IMR-90 (cell line): ENCODE results near the gene ETV7. TPM values are rescaled to one million over a fixed set of nuclear protein-coding genes. Genes with fewer than 3 reads are reported as not detected.

Experiments used
- ATAC-seq: fragments of 200-7000 bp; cut with Tn5 transposase; 2 replicates; pipeline ENCODE4 v1.9.1; 2020; ENCODE audit warnings: low read depth, mild to moderate bottlenecking, moderate library complexity
- BruUV-seq: library from RNA; stranded (reverse); fragments of 400-500 nt; replicated peaks from 2 replicates; lab custom pipeline; 2021; lab: Mats Ljungman, UMichigan
- CTCF ChIA-PET: fragments of 300-600 bp; formaldehyde crosslinking; extraction: SDS; loops from one replicate; lab custom pipeline; 2021; ENCODE audit warnings: antibody characterized with exemption; lab: Yijun Ruan, JAX
- POLR2A ChIA-PET: fragments of 300-600 bp; sonication (Branson Sonifier 250); formaldehyde crosslinking; loops from one replicate; lab custom pipeline; 2022; ENCODE audit warnings: antibody characterized with exemption; ENCODE audit not compliant: unreplicated experiment; lab: Charles Lee
- DNase-seq: peaks from one replicate; pipeline ENCODE4 v3.0.0; 2013
- H2AFZ ChIP-seq: replicated peaks from 2 replicates; pipeline ENCODE3; 2013; ENCODE audit warnings: low read length, mild to moderate bottlenecking; ENCODE audit not compliant: poor library complexity
- H2AK5ac ChIP-seq: 2 replicates; pipeline ENCODE4 v1.6.1; 2013; ENCODE audit warnings: low read depth, low read length, inconsistent platforms
- H2AK9ac ChIP-seq: replicated peaks from 2 replicates; pipeline ENCODE3; 2013; ENCODE audit warnings: mild to moderate bottlenecking, low read depth, low read length, moderate library complexity; ENCODE audit not compliant: poor library complexity
- H2BK120ac ChIP-seq: 2 replicates; pipeline ENCODE4 v1.6.1; 2013; ENCODE audit warnings: low read depth, low read length, inconsistent platforms
- H2BK15ac ChIP-seq: 3 replicates; pipeline ENCODE4 v1.6.1; 2013; ENCODE audit warnings: low read depth, low read length, inconsistent platforms
- H2BK20ac ChIP-seq: 2 replicates; pipeline ENCODE4 v1.6.1; 2013; ENCODE audit warnings: low read depth, mild to moderate bottlenecking, inconsistent platforms, low read length, moderate library complexity
- H2BK5ac ChIP-seq: 2 replicates; pipeline ENCODE4 v1.6.1; 2013; ENCODE audit warnings: mild to moderate bottlenecking, low read depth, low read length, inconsistent platforms; ENCODE audit not compliant: poor library complexity, severe bottlenecking
- H3K14ac ChIP-seq: replicated peaks from 2 replicates; pipeline ENCODE4 v1.6.1; 2013; ENCODE audit warnings: low read depth, low read length, inconsistent platforms
- H3K18ac ChIP-seq: 2 replicates; pipeline ENCODE4 v1.6.1; 2013; ENCODE audit warnings: low read depth, low read length, control low read depth
- H3K23ac ChIP-seq: 2 replicates; pipeline ENCODE4 v1.6.1; 2013; ENCODE audit warnings: low read depth, low read length, inconsistent platforms
- H3K27ac ChIP-seq: 2 replicates; pipeline ENCODE4 v1.5.1; 2013; ENCODE audit warnings: mild to moderate bottlenecking, control low read depth, low read length; ENCODE audit not compliant: insufficient read depth
- H3K27me3 ChIP-seq: 2 replicates; pipeline ENCODE4 v1.6.1; 2013; ENCODE audit warnings: low read length; ENCODE audit not compliant: control insufficient read depth, insufficient read depth
- H3K36me3 ChIP-seq: 2 replicates; pipeline ENCODE4 v1.6.1; 2013; ENCODE audit warnings: low read length, mixed read lengths; ENCODE audit not compliant: control insufficient read depth, insufficient read depth
- H3K4ac ChIP-seq: 2 replicates; pipeline ENCODE4 v1.6.1; 2013; ENCODE audit warnings: low read depth, low read length, inconsistent platforms
- H3K4me1 ChIP-seq: 2 replicates; pipeline ENCODE4 v1.6.1; 2013; ENCODE audit warnings: low read length, mixed read lengths; ENCODE audit not compliant: control insufficient read depth, insufficient read depth
- H3K4me2 ChIP-seq: 2 replicates; pipeline ENCODE4 v1.6.1; 2013; ENCODE audit warnings: low read depth, mild to moderate bottlenecking, control low read depth, low read length, moderate library complexity
- H3K4me3 ChIP-seq: 2 replicates; pipeline ENCODE4 v1.5.1; 2013; ENCODE audit warnings: low read depth, mild to moderate bottlenecking, control low read depth, low read length, moderate library complexity; ENCODE audit not compliant: insufficient read depth
- H3K56ac ChIP-seq: 2 replicates; pipeline ENCODE4 v1.6.1; 2013; ENCODE audit warnings: low read length, inconsistent platforms; ENCODE audit not compliant: insufficient read depth; ENCODE audit errors: extremely low read depth
- H3K79me1 ChIP-seq, 2 experiments: 2 replicates each; pipeline ENCODE4 v1.6.1; 2013; ENCODE audit warnings: low read length in 2 of 2, inconsistent platforms in 1 of 2, low read depth in 1 of 2
- H3K9ac ChIP-seq: 2 replicates; pipeline ENCODE4 v1.6.1; 2013; ENCODE audit warnings: low read depth, low read length, control low read depth
- H3K9me1 ChIP-seq: 2 replicates; pipeline ENCODE4 v1.6.1; 2013; ENCODE audit warnings: low read length, inconsistent platforms; ENCODE audit not compliant: insufficient read depth
- H3K9me3 ChIP-seq: 2 replicates; pipeline ENCODE4 v1.6.1; 2013; ENCODE audit warnings: low read length; ENCODE audit not compliant: control insufficient read depth, insufficient read depth
- H4K20me1 ChIP-seq: 2 replicates; pipeline ENCODE4 v1.6.1; 2013; ENCODE audit warnings: low read length, inconsistent platforms; ENCODE audit not compliant: insufficient read depth
- H4K5ac ChIP-seq: 2 replicates; pipeline ENCODE4 v1.6.1; 2013; ENCODE audit warnings: mild to moderate bottlenecking, low read depth, low read length, control low read depth
- H4K8ac ChIP-seq, 2 experiments: 2 replicates each; pipeline ENCODE4 v1.6.1; 2013; ENCODE audit warnings: low read depth in 2 of 2, low read length in 2 of 2, control low read depth in 1 of 2, inconsistent platforms in 1 of 2
- H4K91ac ChIP-seq: 2 replicates; pipeline ENCODE4 v1.6.1; 2013; ENCODE audit warnings: low read depth, low read length, inconsistent platforms; ENCODE audit not compliant: insufficient read depth
- BHLHE40 ChIP-seq: fragments of 150-350 bp; IDR thresholded peaks from 2 replicates; pipeline ENCODE4 v1.6.1; 2016; ENCODE audit warnings: mild to moderate bottlenecking, low read depth, low read length
- CEBPB ChIP-seq: IDR thresholded peaks from 2 replicates; pipeline ENCODE4 v1.6.1; 2012; ENCODE audit warnings: low read depth, low read length, improper control_type of control experiment
- CHD1 ChIP-seq: IDR thresholded peaks from 2 replicates; pipeline ENCODE4 v1.6.1; 2012; ENCODE audit warnings: low read depth, low read length, improper control_type of control experiment
- FOS ChIP-seq: fragments of 150-350 bp; IDR thresholded peaks from 2 replicates; pipeline ENCODE4 v1.6.1; 2016; ENCODE audit warnings: low read depth, low read length
- MAFK ChIP-seq: IDR thresholded peaks from 2 replicates; pipeline ENCODE4 v1.6.1; 2012; ENCODE audit warnings: low read depth, low read length, improper control_type of control experiment
- MAZ ChIP-seq: IDR thresholded peaks from 2 replicates; pipeline ENCODE4 v1.6.1; 2012; ENCODE audit warnings: low read depth, mild to moderate bottlenecking, low read length, improper control_type of control experiment, moderate library complexity, borderline replicate concordance
- MXI1 ChIP-seq: IDR thresholded peaks from 2 replicates; pipeline ENCODE4 v1.6.1; 2012; ENCODE audit warnings: low read depth, mild to moderate bottlenecking, low read length, moderate library complexity, borderline replicate concordance
- NFE2L2 ChIP-seq: fragments of 150-350 bp; IDR thresholded peaks from 2 replicates; pipeline ENCODE4 v1.6.1; 2016; ENCODE audit warnings: low read depth, mild to moderate bottlenecking, low read length
- POLR2A ChIP-seq: IDR thresholded peaks from 2 replicates; pipeline ENCODE4 v1.6.1; 2012; ENCODE audit warnings: mild to moderate bottlenecking, low read depth, low read length
- RAD21 ChIP-seq: IDR thresholded peaks from 2 replicates; pipeline ENCODE4 v1.6.1; 2012; ENCODE audit warnings: low read length, improper control_type of control experiment
- RCOR1 ChIP-seq: IDR thresholded peaks from 2 replicates; pipeline ENCODE4 v1.6.1; 2012; ENCODE audit warnings: mild to moderate bottlenecking, low read length, improper control_type of control experiment; ENCODE audit not compliant: insufficient replicate concordance
- RFX5 ChIP-seq: IDR thresholded peaks from 2 replicates; pipeline ENCODE4 v1.8.0; 2012; ENCODE audit warnings: low read depth, mild to moderate bottlenecking, low read length, moderate library complexity
- SMC3 ChIP-seq: fragments of 150-350 bp; IDR thresholded peaks from 2 replicates; pipeline ENCODE4 v1.6.1; 2016; ENCODE audit warnings: low read depth, mild to moderate bottlenecking, antibody characterized with exemption, low read length, moderate library complexity
- WGBS, 2 experiments: methylation state at CpG; one replicate each; pipeline versions ENCODE4 v1.1.5 to v1.1.7; 2013; ENCODE audit warnings: missing lambda C conversion rate in 2 of 2; ENCODE audit not compliant: insufficient read length in 1 of 2; ENCODE audit errors: extremely low coverage in 2 of 2; 5-methylcytosine and 5-hydroxymethylcytosine counted together
- dilution Hi-C: fragments of 300-500 bp; cut with HindIII; formaldehyde crosslinking; loops from one replicate; pipeline ENCODE4 v1.14.3; 2018; ENCODE audit warnings: low sequenced_read_pairs; ENCODE audit not compliant: unreplicated experiment
- in situ Hi-C: fragments of 300-500 bp; cut with MboI; formaldehyde crosslinking; loops from 3 replicates; pipeline ENCODE4 v1.14.3; 2019; ENCODE audit warnings: low sequenced_read_pairs, inconsistent platforms, mixed read lengths
- intact Hi-C: fragments of 100-400 bp; cut with micrococcal nuclease; formaldehyde crosslinking; loops from 2 replicates; pipeline ENCODE4 v1.10.0; 2022
- polyA plus RNA-seq, 3 experiments: library from polyadenylated mRNA; depleted of rRNA; stranded (reverse); fragments of >200 nt; gene quantifications; 2 replicates each; pipeline ENCODE4 v1.2.3, GENCODE V29; 2012; ENCODE audit warnings: low replicate concordance in 1 of 3
- total RNA-seq: library from RNA; depleted of rRNA; stranded (reverse); fragments of >200 nt; gene quantifications from 2 replicates; pipeline ENCODE4 v1.2.3, GENCODE V29; 2012
- TF ChIP-seq, protein P1 (sequence below): fragments of 150-350 bp; IDR thresholded peaks from 2 replicates; pipeline ENCODE4 v1.6.1; 2016; ENCODE audit warnings: low read depth, mild to moderate bottlenecking, low read length, moderate library complexity, borderline replicate concordance
- TF ChIP-seq, protein P2 (sequence below): conservative IDR thresholded peaks from 2 replicates; pipeline ENCODE4 v1.5.1; 2012; ENCODE audit warnings: mild to moderate bottlenecking, low read depth, low read length, improper control_type of control experiment
- TF ChIP-seq, protein P3 (sequence below): fragments of 150-350 bp; IDR thresholded peaks from 2 replicates; pipeline ENCODE4 v1.6.1; 2017; ENCODE audit warnings: mild to moderate bottlenecking, antibody characterized with exemption, low read length, low read depth

The ETV7 gene
- total and polyA plus RNA-seq, 2 of the 4 experiments (the other 2 are of a cell fraction), result 0.17 to 0.18 TPM

DNA sequence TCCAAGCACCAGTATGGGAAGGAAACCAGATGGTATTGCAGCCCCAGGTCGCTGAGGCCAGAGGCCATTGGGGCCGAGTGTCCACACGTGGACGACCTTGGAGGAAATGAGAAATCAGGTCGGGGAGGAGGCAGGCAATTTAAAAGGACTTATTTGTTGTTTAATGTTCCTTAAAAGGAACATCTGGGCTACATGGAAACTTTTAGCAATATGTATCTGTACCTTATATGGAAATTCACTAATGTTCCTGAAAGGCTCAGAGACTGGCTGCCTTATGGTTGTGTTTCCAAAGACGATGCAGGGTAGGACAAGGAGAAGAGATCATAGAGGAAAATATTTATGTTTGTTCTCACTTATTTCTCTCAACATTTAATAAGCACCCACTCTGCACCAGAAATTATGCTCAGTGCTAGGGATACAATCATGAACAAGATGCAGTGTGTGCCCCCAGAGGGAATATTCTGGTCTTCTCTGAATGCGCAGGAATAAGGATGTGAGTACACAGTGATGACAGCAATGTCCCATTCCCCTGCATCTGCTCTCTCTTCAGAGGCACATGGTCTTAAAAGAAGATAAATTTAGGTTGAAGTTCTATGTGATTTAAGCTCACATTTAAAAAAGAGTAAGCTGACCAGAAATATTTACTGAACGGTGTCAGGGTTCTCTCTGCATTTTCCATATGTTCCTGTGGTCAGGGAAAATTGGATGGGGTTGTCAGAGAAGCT lies 54.1 kb downstream of the ETV7 start:
- Histone ChIP-seq H3K56ac (no peak overlapping the region), H3K9me1 (0 out of 2 replicates have a peak, but pooled peaks cover 6% of the 10 kb centered on the region), H2AFZ (no peak overlapping the region), H4K5ac (no peak overlapping the region), H2BK120ac (no peak overlapping the region), H2BK15ac (no peak overlapping the region), H3K36me3 (no peaks in the 10 kb centered on the region), H2BK5ac (no peak overlapping the region), H2BK20ac (no peak overlapping the region), H3K4me2 (no peak overlapping the region), H3K9me3 (no peaks in the 10 kb centered on the region; the same call in 1 of the 2 replicates), H4K20me1 (no peaks in the 10 kb centered on the region), H2AK9ac (no peak overlapping the region), H3K27ac (no peak overlapping the region), H3K9ac (no peak overlapping the region), H3K23ac (no peak overlapping the region), H3K18ac (no peak overlapping the region), H3K4me3 (no peak overlapping the region), H3K14ac (no peak overlapping the region), H2AK5ac (no peak overlapping the region), H3K79me1 (no peaks in the 10 kb centered on the region), H3K4me1 (no peaks in the 10 kb centered on the region), H3K4ac (no peak overlapping the region), H4K91ac (no peak overlapping the region), H3K27me3 (peaks cover 78% of the 10 kb centered on the region), H4K8ac (no peak overlapping the region)
- DNase-seq (no peak), ATAC-seq (no peak)
- ChIA-PET CTCF (no interaction called here), POLR2A (no interaction called here)
- in situ Hi-C loops (no loop called here), intact Hi-C loops (no loop called here), dilution Hi-C loops (no loop called here)
- TF ChIP-seq MAZ (no peak), RAD21 (no peak), NFE2L2 (no peak), MAFK (no peak), SMC3 (no peak), POLR2A (no peak), FOS (no peak), CHD1 (no peak), RCOR1 (no peak), BHLHE40 (no peak), MXI1 (no peak), CEBPB (no peak), RFX5 (no peak)
- TF ChIP-seq, protein P1, sequence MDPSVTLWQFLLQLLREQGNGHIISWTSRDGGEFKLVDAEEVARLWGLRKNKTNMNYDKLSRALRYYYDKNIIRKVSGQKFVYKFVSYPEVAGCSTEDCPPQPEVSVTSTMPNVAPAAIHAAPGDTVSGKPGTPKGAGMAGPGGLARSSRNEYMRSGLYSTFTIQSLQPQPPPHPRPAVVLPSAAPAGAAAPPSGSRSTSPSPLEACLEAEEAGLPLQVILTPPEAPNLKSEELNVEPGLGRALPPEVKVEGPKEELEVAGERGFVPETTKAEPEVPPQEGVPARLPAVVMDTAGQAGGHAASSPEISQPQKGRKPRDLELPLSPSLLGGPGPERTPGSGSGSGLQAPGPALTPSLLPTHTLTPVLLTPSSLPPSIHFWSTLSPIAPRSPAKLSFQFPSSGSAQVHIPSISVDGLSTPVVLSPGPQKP, result no peak
- TF ChIP-seq, protein P2, sequence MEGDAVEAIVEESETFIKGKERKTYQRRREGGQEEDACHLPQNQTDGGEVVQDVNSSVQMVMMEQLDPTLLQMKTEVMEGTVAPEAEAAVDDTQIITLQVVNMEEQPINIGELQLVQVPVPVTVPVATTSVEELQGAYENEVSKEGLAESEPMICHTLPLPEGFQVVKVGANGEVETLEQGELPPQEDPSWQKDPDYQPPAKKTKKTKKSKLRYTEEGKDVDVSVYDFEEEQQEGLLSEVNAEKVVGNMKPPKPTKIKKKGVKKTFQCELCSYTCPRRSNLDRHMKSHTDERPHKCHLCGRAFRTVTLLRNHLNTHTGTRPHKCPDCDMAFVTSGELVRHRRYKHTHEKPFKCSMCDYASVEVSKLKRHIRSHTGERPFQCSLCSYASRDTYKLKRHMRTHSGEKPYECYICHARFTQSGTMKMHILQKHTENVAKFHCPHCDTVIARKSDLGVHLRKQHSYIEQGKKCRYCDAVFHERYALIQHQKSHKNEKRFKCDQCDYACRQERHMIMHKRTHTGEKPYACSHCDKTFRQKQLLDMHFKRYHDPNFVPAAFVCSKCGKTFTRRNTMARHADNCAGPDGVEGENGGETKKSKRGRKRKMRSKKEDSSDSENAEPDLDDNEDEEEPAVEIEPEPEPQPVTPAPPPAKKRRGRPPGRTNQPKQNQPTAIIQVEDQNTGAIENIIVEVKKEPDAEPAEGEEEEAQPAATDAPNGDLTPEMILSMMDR, result no peak
- TF ChIP-seq, protein P3, sequence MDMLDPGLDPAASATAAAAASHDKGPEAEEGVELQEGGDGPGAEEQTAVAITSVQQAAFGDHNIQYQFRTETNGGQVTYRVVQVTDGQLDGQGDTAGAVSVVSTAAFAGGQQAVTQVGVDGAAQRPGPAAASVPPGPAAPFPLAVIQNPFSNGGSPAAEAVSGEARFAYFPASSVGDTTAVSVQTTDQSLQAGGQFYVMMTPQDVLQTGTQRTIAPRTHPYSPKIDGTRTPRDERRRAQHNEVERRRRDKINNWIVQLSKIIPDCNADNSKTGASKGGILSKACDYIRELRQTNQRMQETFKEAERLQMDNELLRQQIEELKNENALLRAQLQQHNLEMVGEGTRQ, result no peak
- no CpG with 5 or more reads among the region's 8 CpGs for WGBS, 2 experiments
- BruUV-seq, result no TSS peak
